ENCODE data around the gene UTS2B.

DNA sequence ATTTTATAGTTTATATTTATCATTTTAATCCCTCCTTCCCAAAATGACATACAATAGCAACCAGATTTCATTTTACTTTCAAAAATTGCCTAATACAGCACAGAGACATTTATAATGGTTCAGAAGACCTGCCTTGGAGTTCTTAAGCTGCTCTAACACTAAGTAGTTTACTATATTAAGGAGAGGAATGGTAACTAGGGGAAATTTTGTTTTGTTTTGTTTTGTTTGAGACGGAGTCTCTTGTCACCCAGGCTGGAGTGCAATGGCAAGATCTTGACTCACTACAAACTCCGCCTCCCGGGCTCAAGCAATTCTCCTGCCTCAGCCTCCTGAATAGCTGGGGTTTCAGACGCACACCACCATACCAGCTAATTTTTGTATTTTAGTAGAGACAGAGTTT is 23.9 kb downstream of the UTS2B start:
- TF ChIP-seq CTCF (IDR thresholded peaks at IDR 0.05) (no peak), POLR2A (IDR thresholded peaks at IDR 0.05) (no peak)
